ENCODE measurements around the gene SCAND1.

DNA sequence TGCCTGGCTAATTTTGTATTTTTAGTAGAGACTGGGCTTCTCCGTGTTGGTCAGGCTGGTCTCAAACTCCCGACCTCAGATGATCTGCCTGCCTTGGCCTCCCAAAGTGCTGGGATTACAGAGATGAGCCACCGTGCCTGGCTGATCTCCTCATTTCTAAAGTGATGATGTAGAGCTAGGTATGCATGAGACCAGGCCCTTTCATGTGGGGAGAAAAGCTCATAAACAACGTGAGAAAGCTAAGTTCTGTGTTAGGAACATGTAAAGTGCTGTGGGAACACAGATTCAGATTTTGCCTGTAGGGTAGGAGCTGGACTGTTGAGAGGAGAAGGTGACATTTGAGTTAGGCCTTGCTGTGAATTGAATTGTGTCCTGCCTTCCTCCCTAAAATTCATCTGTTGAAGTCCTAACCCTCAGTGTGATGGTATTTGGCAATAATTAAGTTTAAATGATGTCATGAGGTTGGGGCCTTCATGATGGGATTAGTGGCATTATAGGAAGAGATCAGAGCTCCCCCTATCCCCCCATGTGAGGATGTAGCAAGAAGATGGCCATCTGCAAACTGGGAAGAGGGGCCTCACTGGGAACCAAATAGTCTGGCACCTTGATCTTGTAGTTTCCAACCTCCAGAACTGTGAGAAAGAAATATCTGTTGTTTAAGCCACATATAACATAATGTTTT lies 49.2 kb downstream of the SCAND1 start:
- TF ChIP-seq, protein P1, sequence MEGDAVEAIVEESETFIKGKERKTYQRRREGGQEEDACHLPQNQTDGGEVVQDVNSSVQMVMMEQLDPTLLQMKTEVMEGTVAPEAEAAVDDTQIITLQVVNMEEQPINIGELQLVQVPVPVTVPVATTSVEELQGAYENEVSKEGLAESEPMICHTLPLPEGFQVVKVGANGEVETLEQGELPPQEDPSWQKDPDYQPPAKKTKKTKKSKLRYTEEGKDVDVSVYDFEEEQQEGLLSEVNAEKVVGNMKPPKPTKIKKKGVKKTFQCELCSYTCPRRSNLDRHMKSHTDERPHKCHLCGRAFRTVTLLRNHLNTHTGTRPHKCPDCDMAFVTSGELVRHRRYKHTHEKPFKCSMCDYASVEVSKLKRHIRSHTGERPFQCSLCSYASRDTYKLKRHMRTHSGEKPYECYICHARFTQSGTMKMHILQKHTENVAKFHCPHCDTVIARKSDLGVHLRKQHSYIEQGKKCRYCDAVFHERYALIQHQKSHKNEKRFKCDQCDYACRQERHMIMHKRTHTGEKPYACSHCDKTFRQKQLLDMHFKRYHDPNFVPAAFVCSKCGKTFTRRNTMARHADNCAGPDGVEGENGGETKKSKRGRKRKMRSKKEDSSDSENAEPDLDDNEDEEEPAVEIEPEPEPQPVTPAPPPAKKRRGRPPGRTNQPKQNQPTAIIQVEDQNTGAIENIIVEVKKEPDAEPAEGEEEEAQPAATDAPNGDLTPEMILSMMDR (IDR thresholded peaks at IDR 0.05 in 4 of 5, conservative IDR thresholded peaks at IDR 0.05 in 1 of 5), result no peak
- TF ChIP-seq POLR2A (IDR thresholded peaks at IDR 0.05), result no peak
